GM23338 (cell line): ENCODE results near the gene ROR1. TPM values are rescaled to one million over a fixed set of nuclear protein-coding genes. Genes with fewer than 3 reads are reported as not detected.
A peak's percentile ranks its signal among the peaks of the same experiment; 100 is the strongest.

Experiments
- ATAC-seq: fragments of 200-7000 bp; cut with Tn5 transposase; 3 replicates; pipeline ENCODE4 v1.9.1; 2020
- DNase-seq: peaks from one replicate; pipeline ENCODE4 v3.0.0-alpha.2; 2015; ENCODE audit warnings: low spot score
- H2AFZ ChIP-seq: fragments of 200-600 bp; sonication (generic); 2 replicates; pipeline ENCODE4 v1.8.0; 2016; ENCODE audit warnings: antibody characterized with exemption, mild to moderate bottlenecking, moderate library complexity
- H3F3A ChIP-seq: fragments of 200-600 bp; sonication (generic); replicated peaks from 2 replicates; pipeline ENCODE4 v1.8.0; 2017; ENCODE audit warnings: antibody characterized with exemption, mixed run types, low read depth
- H3K27ac ChIP-seq: fragments of 200-600 bp; sonication (generic); 2 replicates; pipeline ENCODE4 v1.6.1; 2016; ENCODE audit warnings: low read depth
- H3K27me3 ChIP-seq: fragments of 200-600 bp; sonication (generic); 2 replicates; pipeline ENCODE4 v1.8.0; 2016; ENCODE audit warnings: mild to moderate bottlenecking, mixed run types, moderate library complexity; ENCODE audit not compliant: insufficient read depth
- H3K36me3 ChIP-seq: fragments of 200-600 bp; sonication (generic); 2 replicates; pipeline ENCODE4 v1.8.0; 2016; ENCODE audit warnings: mild to moderate bottlenecking; ENCODE audit not compliant: insufficient read depth
- H3K4me1 ChIP-seq: fragments of 200-600 bp; sonication (generic); 2 replicates; pipeline ENCODE4 v1.8.0; 2016; ENCODE audit warnings: mild to moderate bottlenecking, moderate library complexity; ENCODE audit not compliant: insufficient read depth
- H3K4me2 ChIP-seq: fragments of 200-600 bp; sonication (generic); 2 replicates; pipeline ENCODE4 v1.7.1; 2017; ENCODE audit warnings: mixed run types
- H3K4me3 ChIP-seq: fragments of 200-600 bp; sonication (generic); 2 replicates; pipeline ENCODE4 v1.6.1; 2016; ENCODE audit warnings: mixed run types
- H3K79me2 ChIP-seq: fragments of 200-600 bp; sonication (generic); replicated peaks from 2 replicates; pipeline ENCODE4 v1.8.0; 2017; ENCODE audit warnings: mild to moderate bottlenecking; ENCODE audit not compliant: insufficient read depth
- H3K9me2 ChIP-seq: fragments of 200-600 bp; sonication (generic); 2 replicates; pipeline ENCODE4 v1.8.0; 2017; ENCODE audit not compliant: insufficient read depth
- H4K20me1 ChIP-seq: fragments of 200-600 bp; sonication (generic); replicated peaks from 2 replicates; pipeline ENCODE4 v1.8.0; 2017; ENCODE audit warnings: mild to moderate bottlenecking; ENCODE audit not compliant: insufficient read depth
- H3K27ac Mint-ChIP-seq: 2 replicates; pipeline ENCODE4 v1.8.0; 2020; ENCODE audit warnings: inconsistent platforms, mild to moderate bottlenecking, moderate library complexity, mixed read lengths
- H3K27me3 Mint-ChIP-seq: 3 replicates; pipeline ENCODE4 v1.8.0; 2022; ENCODE audit warnings: low read depth, mild to moderate bottlenecking, moderate library complexity, mixed read lengths, inconsistent platforms; ENCODE audit not compliant: insufficient read depth, poor library complexity
- H3K36me3 Mint-ChIP-seq: 3 replicates; pipeline ENCODE4 v1.8.0; 2021; ENCODE audit warnings: low read depth, mild to moderate bottlenecking, inconsistent platforms, moderate library complexity, mixed read lengths
- H3K4me1 Mint-ChIP-seq: 3 replicates; pipeline ENCODE4 v1.8.0; 2020; ENCODE audit warnings: mild to moderate bottlenecking, inconsistent platforms, mixed read lengths
- H3K4me3 Mint-ChIP-seq: 3 replicates; pipeline ENCODE4 v1.8.0; 2021; ENCODE audit warnings: moderate library complexity, mild to moderate bottlenecking, inconsistent platforms, mixed read lengths
- H3K9me3 Mint-ChIP-seq: 3 replicates; pipeline ENCODE4 v1.8.0; 2020; ENCODE audit warnings: moderate library complexity, mild to moderate bottlenecking, inconsistent platforms, mixed read lengths
- NANOG ChIP-seq: IDR thresholded peaks from 2 replicates; pipeline ENCODE4 v1.6.1; 2016; ENCODE audit warnings: antibody characterized with exemption, borderline replicate concordance
- ZNF331 ChIP-seq: fragments of 250-450 bp; sonication (Bioruptor Pico); IDR thresholded peaks from 2 replicates; pipeline ENCODE4 v1.5.0; 2020; ENCODE audit warnings: low read depth, mild to moderate bottlenecking, moderate library complexity
- polyA plus RNA-seq: library from polyadenylated mRNA; unstranded; fragments of >200 nt; fragmentation: Nextera tagmentation; extraction: Ambion mirVana; gene quantifications from 2 replicates; pipeline ENCODE4 v1.2.1, GENCODE V29; 2016
- total RNA-seq: library from RNA; depleted of rRNA; stranded (reverse); fragments of >200 nt; shearing (Covaris generic); gene quantifications from 2 replicates; pipeline ENCODE4 v1.2.3, GENCODE V29; 2014
- TF ChIP-seq, protein P1 (sequence below): IDR thresholded peaks from one replicate; pipeline ENCODE4 v1.6.1; 2018; ENCODE audit warnings: antibody characterized with exemption; ENCODE audit not compliant: unreplicated experiment
- TF ChIP-seq, protein P2 (sequence below): fragments of 250-450 bp; sonication (Bioruptor Pico); IDR thresholded peaks from 2 replicates; pipeline ENCODE4 v1.5.0; 2020; ENCODE audit warnings: mild to moderate bottlenecking, moderate library complexity

ROR1 gene
- total and polyA plus RNA-seq, 2 experiments from 2014 or later: 59.7 to 96.0 TPM

DNA sequence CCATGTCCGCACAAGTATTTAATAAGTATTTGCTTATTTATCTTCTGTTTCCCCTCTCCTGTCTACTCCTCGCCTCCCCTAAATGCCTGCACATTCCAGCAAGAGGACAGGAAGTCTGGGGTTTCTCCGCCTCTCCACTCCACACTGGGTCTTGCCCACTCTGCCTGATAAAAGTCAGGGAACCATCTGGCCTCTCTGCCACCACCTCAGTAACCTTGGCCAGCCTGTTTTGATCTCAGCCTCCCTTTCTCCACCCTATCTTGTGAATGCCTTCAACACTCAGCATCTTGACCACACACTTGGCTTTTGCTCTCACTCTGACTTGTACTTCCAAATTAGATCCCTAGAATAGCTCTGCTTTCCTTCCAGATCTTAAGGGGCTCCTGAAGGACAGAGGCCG lies 264.3 kb downstream of the ROR1 start:
- DNase-seq (no peak), ATAC-seq (no peak)
- peaks cover 45% of the 10 kb centered on the region for H3K4me1 Mint-ChIP-seq
- H3K9me3 Mint-ChIP-seq: no peaks in the 10 kb centered on the region
- Histone ChIP-seq H3K9me2 (no peaks in the 10 kb centered on the region; the same call in 1 of the 2 replicates), H3K36me3 (no peaks in the 10 kb centered on the region), H4K20me1 (0 out of 2 replicates have a peak, but pooled peaks cover 12% of the 10 kb centered on the region), H3K4me3 (no peak overlapping the region), H3K4me1 (peaks cover 28% of the 10 kb centered on the region), H3K27me3 (no peaks in the 10 kb centered on the region), H3K4me2 (no peak overlapping the region), H3F3A (no peaks in the 10 kb centered on the region), H3K27ac (no peak overlapping the region), H2AFZ (no peak overlapping the region), H3K79me2 (peaks cover 42% of the 10 kb centered on the region)
- no peak overlapping the region for H3K4me3 Mint-ChIP-seq
- TF ChIP-seq ZNF331 (CRISPR knock-in tag): no peak
- TF ChIP-seq, protein P1, sequence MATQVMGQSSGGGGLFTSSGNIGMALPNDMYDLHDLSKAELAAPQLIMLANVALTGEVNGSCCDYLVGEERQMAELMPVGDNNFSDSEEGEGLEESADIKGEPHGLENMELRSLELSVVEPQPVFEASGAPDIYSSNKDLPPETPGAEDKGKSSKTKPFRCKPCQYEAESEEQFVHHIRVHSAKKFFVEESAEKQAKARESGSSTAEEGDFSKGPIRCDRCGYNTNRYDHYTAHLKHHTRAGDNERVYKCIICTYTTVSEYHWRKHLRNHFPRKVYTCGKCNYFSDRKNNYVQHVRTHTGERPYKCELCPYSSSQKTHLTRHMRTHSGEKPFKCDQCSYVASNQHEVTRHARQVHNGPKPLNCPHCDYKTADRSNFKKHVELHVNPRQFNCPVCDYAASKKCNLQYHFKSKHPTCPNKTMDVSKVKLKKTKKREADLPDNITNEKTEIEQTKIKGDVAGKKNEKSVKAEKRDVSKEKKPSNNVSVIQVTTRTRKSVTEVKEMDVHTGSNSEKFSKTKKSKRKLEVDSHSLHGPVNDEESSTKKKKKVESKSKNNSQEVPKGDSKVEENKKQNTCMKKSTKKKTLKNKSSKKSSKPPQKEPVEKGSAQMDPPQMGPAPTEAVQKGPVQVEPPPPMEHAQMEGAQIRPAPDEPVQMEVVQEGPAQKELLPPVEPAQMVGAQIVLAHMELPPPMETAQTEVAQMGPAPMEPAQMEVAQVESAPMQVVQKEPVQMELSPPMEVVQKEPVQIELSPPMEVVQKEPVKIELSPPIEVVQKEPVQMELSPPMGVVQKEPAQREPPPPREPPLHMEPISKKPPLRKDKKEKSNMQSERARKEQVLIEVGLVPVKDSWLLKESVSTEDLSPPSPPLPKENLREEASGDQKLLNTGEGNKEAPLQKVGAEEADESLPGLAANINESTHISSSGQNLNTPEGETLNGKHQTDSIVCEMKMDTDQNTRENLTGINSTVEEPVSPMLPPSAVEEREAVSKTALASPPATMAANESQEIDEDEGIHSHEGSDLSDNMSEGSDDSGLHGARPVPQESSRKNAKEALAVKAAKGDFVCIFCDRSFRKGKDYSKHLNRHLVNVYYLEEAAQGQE: no peak
- no peaks in the 10 kb centered on the region for H3K27me3 Mint-ChIP-seq
- H3K27ac Mint-ChIP-seq: no peak overlapping the region
- H3K36me3 Mint-ChIP-seq: peaks cover 21% of the 10 kb centered on the region

DNA sequence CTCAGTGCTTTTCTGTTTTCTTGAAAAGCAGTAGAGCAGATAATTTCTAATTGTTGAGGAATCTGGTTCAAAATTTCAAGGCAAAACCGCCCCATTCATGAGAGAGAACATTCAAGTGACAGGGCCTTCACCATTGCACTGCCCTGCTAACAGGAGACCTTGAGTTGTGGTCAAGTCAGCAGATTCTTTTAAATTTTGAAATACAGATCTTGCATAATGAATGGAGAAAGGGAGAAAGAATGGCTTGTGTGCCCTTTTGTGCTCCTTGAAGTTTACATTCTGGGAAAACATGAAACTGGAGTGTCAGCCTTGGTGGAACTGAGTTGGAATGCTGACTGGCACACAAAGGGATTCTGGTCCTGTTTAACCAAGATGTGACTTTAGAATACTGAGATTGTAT lies 265.1 kb downstream of the ROR1 start:
- no peaks in the 10 kb centered on the region for H3K9me3 Mint-ChIP-seq
- Histone ChIP-seq H3K4me3 (no peak overlapping the region), H4K20me1 (0 out of 2 replicates have a peak, but pooled peaks cover 12% of the 10 kb centered on the region), H3K9me2 (no peaks in the 10 kb centered on the region; the same call in 1 of the 2 replicates), H3K36me3 (no peaks in the 10 kb centered on the region), H3K4me2 (peak overlapping the region; percentile 51), H3K79me2 (peaks cover 50% of the 10 kb centered on the region), H3F3A (no peaks in the 10 kb centered on the region), H3K27ac (0 out of 2 replicates have a peak overlapping the region, but pooled peaks have one; percentile 10), H3K4me1 (peaks cover 28% of the 10 kb centered on the region), H3K27me3 (no peaks in the 10 kb centered on the region), H2AFZ (no peak overlapping the region)
- peaks cover 21% of the 10 kb centered on the region for H3K36me3 Mint-ChIP-seq
- no peak overlapping the region for H3K4me3 Mint-ChIP-seq
- H3K27me3 Mint-ChIP-seq: no peaks in the 10 kb centered on the region
- peaks cover 45% of the 10 kb centered on the region for H3K4me1 Mint-ChIP-seq
- TF ChIP-seq, protein P2, sequence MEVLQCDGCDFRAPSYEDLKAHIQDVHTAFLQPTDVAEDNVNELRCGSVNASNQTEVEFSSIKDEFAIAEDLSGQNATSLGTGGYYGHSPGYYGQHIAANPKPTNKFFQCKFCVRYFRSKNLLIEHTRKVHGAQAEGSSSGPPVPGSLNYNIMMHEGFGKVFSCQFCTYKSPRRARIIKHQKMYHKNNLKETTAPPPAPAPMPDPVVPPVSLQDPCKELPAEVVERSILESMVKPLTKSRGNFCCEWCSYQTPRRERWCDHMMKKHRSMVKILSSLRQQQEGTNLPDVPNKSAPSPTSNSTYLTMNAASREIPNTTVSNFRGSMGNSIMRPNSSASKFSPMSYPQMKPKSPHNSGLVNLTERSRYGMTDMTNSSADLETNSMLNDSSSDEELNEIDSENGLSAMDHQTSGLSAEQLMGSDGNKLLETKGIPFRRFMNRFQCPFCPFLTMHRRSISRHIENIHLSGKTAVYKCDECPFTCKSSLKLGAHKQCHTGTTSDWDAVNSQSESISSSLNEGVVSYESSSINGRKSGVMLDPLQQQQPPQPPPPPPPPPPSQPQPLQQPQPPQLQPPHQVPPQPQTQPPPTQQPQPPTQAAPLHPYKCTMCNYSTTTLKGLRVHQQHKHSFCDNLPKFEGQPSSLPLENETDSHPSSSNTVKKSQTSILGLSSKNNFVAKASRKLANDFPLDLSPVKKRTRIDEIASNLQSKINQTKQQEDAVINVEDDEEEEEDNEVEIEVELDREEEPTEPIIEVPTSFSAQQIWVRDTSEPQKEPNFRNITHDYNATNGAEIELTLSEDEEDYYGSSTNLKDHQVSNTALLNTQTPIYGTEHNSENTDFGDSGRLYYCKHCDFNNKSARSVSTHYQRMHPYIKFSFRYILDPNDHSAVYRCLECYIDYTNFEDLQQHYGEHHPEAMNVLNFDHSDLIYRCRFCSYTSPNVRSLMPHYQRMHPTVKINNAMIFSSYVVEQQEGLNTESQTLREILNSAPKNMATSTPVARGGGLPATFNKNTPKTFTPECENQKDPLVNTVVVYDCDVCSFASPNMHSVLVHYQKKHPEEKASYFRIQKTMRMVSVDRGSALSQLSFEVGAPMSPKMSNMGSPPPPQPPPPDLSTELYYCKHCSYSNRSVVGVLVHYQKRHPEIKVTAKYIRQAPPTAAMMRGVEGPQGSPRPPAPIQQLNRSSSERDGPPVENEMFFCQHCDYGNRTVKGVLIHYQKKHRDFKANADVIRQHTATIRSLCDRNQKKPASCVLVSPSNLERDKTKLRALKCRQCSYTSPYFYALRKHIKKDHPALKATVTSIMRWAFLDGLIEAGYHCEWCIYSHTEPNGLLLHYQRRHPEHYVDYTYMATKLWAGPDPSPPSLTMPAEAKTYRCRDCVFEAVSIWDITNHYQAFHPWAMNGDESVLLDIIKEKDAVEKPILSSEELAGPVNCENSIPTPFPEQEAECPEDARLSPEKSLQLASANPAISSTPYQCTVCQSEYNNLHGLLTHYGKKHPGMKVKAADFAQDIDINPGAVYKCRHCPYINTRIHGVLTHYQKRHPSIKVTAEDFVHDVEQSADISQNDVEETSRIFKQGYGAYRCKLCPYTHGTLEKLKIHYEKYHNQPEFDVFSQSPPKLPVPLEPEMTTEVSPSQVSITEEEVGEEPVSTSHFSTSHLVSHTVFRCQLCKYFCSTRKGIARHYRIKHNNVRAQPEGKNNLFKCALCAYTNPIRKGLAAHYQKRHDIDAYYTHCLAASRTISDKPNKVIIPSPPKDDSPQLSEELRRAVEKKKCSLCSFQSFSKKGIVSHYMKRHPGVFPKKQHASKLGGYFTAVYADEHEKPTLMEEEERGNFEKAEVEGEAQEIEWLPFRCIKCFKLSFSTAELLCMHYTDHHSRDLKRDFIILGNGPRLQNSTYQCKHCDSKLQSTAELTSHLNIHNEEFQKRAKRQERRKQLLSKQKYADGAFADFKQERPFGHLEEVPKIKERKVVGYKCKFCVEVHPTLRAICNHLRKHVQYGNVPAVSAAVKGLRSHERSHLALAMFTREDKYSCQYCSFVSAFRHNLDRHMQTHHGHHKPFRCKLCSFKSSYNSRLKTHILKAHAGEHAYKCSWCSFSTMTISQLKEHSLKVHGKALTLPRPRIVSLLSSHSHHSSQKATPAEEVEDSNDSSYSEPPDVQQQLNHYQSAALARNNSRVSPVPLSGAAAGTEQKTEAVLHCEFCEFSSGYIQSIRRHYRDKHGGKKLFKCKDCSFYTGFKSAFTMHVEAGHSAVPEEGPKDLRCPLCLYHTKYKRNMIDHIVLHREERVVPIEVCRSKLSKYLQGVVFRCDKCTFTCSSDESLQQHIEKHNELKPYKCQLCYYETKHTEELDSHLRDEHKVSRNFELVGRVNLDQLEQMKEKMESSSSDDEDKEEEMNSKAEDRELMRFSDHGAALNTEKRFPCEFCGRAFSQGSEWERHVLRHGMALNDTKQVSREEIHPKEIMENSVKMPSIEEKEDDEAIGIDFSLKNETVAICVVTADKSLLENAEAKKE: no peak
- TF ChIP-seq ZNF331 (CRISPR knock-in tag) (no peak), NANOG (no peak)
- TF ChIP-seq, protein P1: no peak
- H3K27ac Mint-ChIP-seq: no peak overlapping the region
- DNase-seq (no peak), ATAC-seq (no peak)
